Fibroblast of skin of scalp (primary cell): ENCODE measurements around the gene TUBB4A.
"Not testable (repeated sequence)": the region's sequence is repeated elsewhere in the genome, so short reads cannot be mapped to it uniquely, and the experiment has no call there.

Source experiments
- DNase-seq: peaks from one replicate; pipeline ENCODE4 v3.0.0-alpha.2; 2013

Gene TUBB4A

GRCh38 chr19:6522712-6523111 is 20.6 kb upstream of the TUBB4A start:
- DNase-seq: no peak

- DNase-seq: peak; percentile 21
These were observed 19.9 kb upstream of the TUBB4A start for GRCh38 chr19:6521718-6522646.

- peak; percentile 82 for DNase-seq
These were observed 17.2 kb upstream of the TUBB4A start for GRCh38 chr19:6519289-6519688.

- DNase-seq: no peak
These were observed 16.2 kb upstream of the TUBB4A start for GRCh38 chr19:6518145-6518911.

- peak; percentile 86 for DNase-seq
These were observed 14.7 kb upstream of the TUBB4A start for GRCh38 chr19:6516659-6517291.

GRCh38 chr19:6516018-6516658 is 14.0 kb upstream of the TUBB4A start:
- DNase-seq: peak; percentile 92

- DNase-seq: no peak
These were observed 12.9 kb upstream of the TUBB4A start for GRCh38 chr19:6514926-6515544.

- DNase-seq: no peak
These were observed 12.0 kb upstream of the TUBB4A start for GRCh38 chr19:6514089-6514488.

GRCh38 chr19:6510618-6511017 is 8.5 kb upstream of the TUBB4A start:
- DNase-seq: no peak

- DNase-seq: no peak
These were observed 7.2 kb upstream of the TUBB4A start for GRCh38 chr19:6509118-6509971.

GRCh38 chr19:6508028-6508771 is 6.1 kb upstream of the TUBB4A start:
- DNase-seq: not testable (repeated sequence)

- DNase-seq: no peak
These were observed 1.5 kb upstream of the TUBB4A start for GRCh38 chr19:6503407-6504201.

- DNase-seq: no peak
These were observed 1.0 kb downstream of the TUBB4A start for GRCh38 chr19:6500837-6501739.

GRCh38 chr19:6499052-6499790 is 2.9 kb downstream of the TUBB4A start:
- no peak for DNase-seq

GRCh38 chr19:6498294-6499036 is 3.6 kb downstream of the TUBB4A start:
- no peak for DNase-seq

- DNase-seq: no peak
These were observed 6.2 kb downstream of the TUBB4A start for GRCh38 chr19:6495947-6496346.
